SHP77 treated with DMSO at 0.1 percent for 48 hours (cell line): ENCODE data around the gene ARID1B.
A peak's percentile ranks its signal among the peaks of the same experiment; 100 is the strongest.
"Not testable (repeated sequence)": the region's sequence is repeated elsewhere in the genome, so short reads cannot be mapped to it uniquely, and the experiment has no call there.

Experiments
- DNase-seq: peaks from one replicate; lab custom pipeline; 2025; lab: John Stamatoyannopoulos, UW

The ARID1B gene

DNA sequence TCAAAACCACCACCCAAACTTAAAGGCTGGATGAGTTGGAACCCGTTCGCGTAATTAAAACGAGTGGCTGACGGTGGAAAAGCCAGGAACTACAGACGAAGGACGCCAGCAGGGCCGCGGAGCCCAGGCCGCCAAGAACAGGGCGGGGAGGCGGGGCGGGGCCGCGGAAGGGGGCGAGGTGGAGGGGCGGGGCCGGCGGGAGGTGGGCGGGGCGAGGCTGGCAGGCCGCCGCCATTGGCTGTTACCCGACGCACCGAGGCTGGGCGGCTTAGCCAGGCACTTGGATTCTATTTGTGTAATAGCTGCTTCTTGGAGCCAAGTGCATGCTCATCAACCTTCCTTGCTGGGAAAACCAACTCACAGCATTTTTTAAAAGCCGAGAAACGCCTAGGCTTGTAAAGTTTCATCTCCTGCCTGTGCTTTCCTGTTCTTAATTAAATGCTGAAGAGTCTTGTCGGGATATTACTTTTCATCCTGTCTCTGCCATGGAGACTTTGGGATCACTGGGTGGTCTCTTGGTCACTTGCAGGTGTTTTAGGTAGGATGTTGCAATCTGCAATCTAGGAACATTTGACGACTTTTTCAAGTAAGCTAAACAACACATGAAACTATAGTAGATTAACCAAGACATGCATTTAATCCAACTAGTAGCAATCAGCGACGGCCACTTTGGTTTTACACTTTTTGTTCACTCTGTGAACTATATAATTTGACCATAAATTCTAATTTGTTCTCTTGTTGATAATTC, 245.0 kb downstream of the ARID1B start:
- DNase-seq = peak; percentile 69

DNA sequence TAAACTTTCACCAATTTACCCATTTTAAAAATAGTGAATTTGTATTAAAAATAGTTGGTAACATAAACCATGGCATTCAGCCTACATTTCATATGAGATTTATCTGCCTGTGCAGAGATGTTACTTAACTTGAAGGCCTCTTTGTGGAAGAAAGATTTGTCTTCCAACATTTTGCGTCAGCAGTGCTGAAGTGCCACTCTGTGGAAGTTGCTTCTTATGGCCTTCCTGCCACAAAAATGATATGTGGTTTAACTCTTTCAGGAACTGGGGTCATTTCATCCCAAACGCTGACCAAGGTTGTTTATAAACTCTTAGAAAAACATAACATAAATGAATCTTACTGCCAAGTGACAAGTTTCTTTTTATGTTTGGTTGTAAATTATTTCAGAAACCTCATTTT, 246.8 kb downstream of the ARID1B start:
- DNase-seq = no peak

DNA sequence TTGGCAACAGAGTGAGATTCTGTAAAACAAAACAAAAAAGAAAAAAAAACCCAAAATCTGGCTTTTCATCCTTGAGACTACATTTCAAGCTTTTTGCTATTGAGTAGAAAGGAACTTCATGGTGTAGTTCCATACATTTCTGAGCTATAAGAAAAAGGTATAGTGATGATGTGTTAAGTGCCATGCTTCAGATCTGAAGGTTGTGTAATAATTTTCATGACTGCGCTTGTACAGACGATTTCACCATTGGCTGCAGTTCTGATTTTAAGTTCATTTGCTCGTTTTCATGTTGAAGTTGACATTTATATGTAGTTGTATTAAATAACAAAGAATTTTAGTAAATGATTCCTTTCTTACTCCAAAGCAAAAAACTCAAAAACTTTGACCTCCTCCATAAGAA, 247.6 kb downstream of the ARID1B start:
- DNase-seq = no peak

DNA sequence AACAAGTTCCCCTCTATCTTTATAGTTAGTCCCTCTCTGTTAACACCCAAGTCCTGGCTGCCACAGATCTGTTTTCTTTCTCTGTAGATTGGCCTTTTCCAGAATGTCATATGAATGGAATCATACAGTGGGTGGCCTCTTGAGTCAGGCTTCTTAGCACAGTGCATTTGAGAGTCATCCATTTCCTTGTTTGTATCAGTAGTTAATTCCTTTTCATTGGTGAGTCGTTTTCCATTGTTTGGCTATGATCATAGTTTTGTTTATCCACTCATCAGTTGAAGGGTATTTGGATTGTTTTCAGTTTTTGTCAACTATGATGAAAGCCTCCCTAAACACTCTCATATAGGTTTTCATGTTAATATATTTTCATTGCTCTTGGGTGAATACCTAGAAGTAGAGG, 248.3 kb downstream of the ARID1B start:
- DNase-seq = no peak

GRCh38 chr6:157029980-157030690, 253.0 kb downstream of the ARID1B start:
- DNase-seq = no peak

DNA sequence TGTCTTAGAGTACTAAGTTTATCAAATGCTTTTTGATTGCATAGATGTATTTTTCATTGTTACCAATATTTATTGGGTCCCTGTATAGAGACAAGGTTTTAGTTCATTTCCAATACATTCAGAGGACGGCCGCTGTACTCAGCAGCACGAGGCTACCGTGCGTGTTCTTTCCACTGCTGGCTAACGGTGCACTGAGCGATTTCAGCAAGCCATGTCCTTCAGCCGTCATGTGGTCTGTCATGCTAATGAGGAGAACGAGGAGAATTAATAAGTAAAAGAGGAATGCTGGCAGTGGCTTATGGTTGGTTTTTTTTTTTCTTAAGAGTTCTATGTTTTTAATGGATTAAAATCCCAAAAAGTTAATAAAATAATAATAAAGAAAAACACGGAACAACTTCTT, 253.6 kb downstream of the ARID1B start:
- DNase-seq = no peak

GRCh38 chr6:157032923-157033322, 255.7 kb downstream of the ARID1B start:
- DNase-seq = no peak

DNA sequence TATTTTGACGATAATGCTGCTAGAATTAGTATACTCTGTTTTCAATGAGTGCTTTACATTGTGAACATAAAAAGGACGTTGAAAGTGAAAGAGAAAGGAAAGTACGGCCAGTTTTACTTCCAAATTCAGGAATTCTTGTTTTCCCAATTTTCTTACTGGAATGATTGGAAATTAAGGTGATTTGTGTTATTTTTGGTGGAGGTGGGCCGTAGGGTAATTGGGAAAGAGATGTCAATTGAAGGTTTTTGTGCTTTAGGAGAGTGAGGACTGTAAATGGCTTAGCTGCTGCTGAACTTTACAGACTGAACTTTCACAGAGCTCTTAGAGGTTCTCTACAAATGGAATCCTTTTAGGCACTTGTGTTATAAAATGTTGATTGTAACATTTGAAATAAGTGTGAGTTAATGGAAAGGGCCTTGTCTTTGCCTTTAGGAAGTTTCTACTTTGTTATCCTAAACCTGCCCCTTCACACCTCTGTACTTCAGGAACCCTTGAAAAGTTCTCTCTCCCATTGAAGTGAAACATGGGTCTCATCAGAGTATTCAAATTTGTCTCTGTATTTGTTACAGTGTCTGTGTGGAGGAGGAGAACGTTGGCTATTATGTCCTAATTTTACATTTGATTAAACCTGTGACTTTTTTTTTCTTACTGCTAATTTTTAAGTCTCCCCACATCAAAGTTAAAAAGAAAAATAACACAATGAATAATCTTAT, 256.4 kb downstream of the ARID1B start:
- DNase-seq = no peak

- peak; percentile 21 for DNase-seq
Observed at GRCh38 chr6:157034436-157035230, 257.5 kb downstream of the ARID1B start.

DNA sequence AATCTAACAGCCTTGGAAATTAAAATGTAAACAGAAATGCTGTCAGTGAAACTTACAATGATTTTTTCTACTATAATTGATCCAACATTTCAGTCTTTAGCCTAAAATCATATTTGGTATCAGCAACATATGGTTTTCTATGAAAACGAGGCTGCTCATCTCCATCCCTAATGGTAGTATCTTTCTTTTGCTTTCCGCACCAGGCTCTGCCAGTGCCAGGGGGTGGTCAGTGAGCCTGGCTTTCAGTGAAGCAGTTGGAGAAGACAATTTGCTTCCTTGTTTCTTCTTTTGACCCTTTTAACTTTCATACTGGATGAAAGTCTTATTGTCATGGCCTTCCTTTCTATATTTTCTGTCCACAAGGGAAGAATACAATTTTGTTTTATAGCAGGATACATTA, 258.4 kb downstream of the ARID1B start:
- DNase-seq = no peak

DNA sequence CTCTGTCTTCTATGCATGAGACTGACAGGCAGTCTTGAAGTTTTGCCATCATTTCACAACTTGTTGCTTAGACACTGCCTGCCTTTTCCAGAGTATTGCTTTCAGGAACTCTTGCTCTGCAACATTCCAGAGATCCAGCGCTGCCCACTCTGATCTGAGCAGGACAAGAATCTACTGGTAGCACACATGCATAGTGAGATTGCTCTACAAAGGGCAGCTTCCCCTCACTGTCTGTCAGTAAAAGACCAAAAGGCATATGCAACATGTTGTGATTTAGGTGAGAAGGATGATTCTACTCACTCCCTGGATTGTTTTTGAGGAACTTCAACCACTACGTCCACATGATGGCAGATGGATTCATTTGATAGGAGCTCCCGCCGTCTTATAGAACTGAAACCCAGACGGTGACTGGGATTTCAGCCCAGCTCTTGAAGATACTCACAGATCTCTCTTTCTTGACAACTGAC, 259.1 kb downstream of the ARID1B start:
- DNase-seq = no peak

DNA sequence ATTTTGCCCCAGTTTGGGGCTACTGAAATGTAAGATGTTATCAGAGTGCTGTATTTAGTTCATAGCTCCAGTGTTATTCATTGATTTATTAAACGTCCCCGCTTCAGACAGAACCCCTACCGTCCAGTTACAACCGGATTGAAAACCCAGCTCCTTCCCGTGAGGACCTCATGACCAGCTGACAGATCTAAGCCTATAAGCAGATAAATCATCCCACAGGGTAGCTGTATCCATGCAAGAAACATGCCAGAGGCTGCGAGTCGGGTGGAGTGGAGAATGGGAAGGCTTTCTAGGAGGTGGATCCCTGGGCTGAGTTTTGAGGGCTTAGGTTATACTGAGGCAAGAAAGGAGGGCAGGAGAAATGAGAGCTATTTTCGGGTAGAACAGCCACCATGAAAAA, 260.0 kb downstream of the ARID1B start:
- DNase-seq = no peak

DNA sequence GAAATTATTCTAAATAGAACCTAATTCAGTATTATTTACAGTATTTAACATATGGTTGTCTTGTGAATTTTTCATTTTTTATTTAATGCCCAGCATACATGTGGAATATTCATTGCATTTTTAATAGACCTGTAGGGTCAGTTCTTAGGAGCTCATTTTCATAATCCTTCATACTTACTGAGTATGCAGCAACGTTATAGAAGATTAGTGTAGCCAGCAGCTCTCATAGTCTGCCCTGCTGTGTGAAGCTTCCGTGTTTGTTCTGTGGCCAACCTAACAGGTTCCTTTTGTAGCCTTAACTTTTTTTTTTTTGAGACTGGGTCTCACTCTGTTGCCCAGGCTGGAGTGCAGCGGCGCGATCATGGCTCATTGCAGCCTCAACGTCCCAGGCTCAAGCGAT, 261.4 kb downstream of the ARID1B start:
- DNase-seq = no peak

DNA sequence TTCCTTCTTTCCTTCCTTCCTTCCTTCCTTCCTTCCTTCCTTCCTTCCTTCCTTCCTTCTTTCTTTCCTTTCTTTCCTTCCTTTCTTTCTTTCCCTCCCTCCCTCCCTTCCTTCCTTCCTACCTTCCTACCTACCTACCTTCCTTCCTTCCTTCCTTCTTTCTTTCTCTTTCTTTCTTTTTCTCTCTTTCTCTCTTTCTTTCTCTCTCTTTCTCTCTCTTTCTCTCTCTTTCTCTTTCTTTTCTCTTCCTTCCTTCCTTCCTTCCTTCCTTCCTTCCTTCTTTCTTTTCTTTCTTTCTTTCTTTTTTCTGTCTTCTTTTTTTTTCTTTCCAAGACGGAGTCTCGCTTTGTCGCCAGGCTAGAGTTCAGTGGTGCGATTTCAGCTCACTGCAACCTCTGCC, 262.5 kb downstream of the ARID1B start:
- DNase-seq = not testable (repeated sequence)

DNA sequence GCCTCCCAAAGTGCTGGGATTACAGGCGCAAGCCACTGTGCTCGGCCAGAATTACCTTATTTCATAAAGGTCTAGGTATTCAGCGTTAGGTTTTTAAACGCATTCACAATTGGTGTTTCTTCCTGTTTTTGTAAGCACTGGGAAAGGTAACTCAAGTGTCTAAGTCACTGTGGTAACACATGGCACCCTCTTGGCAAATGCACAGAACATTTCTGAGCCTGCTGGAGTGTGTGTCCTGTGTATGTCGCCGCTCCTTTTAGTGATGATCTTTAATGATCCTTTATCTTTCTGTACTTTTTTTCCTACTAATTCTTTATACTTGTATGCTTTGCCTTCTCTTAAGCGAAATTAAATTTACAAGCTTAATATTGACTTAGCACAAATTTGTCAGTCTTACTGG, 263.0 kb downstream of the ARID1B start:
- DNase-seq = no peak

GRCh38 chr6:157045831-157046454, 268.8 kb downstream of the ARID1B start:
- DNase-seq = no peak

- DNase-seq = no peak
Observed at GRCh38 chr6:157046776-157047175, 269.6 kb downstream of the ARID1B start.

DNA sequence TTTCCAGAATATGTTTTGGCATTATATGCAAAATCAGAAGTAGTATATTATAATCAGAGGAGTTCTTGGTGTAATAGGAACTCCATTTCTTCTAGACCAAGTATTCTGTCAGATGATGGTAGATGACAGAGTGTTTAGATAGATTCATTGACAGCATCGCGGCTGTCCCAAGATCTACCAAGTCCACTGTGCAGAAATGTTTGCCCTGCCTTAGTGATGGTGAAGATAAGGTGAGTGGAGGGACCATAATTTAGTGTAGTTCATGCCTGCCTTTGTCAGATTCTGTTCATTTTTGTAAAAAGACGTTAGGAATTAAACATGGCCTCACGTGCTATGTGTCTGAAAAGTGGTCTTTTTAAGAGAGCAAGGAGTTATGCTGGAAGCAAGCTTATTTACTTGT, 270.1 kb downstream of the ARID1B start:
- no peak for DNase-seq

DNA sequence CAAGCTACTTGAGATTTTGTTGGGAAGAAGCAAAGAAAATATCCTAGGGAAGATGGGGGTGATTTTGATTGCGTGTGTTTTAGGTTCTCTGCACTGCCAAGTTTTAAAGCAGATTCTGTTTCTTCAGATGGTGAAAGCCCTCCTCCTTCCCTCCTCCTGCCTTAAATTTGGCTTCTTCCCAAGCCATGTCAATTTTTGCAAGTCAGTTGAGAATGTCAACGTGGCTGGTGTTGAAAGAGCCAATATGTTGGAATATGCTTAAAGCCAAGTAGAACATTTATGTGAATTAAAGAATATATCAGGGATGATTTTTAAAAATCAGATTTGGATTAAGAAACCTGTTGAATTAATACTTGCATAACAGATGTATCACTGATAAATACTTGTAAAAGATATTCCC, 270.8 kb downstream of the ARID1B start:
- DNase-seq = no peak

DNA sequence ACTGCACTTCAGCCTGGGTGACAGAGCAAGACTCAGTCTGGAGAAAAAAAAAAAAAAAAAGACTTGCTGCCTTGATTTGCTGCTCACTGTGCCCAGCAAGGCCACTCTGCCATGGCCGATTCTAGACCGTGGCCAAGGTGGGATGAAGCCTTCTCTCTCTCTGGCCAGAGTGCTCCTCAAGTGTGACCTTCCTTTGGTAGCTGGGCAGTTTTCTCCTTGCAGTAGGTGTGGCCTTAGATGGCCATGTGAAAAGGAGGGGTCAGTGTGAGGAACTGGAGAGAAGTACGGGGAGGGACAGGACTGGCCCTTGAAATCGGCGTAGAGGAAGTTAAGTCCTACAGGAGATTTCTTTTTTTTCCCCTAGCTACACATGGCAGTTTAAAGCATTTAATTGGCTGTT, 272.0 kb downstream of the ARID1B start:
- DNase-seq = no peak

- DNase-seq = no peak
Observed at GRCh38 chr6:157050537-157051265, 273.5 kb downstream of the ARID1B start.
